OCI-LY3 (cell line): ENCODE measurements around the gene PHF21B.

Source experiments
- EZH2phosphoT487 ChIP-seq: fragments of 200-600 bp; shearing (Covaris generic); IDR thresholded peaks from 2 replicates; pipeline ENCODE4 v1.6.1; 2018; ENCODE audit warnings: antibody characterized with exemption, mixed run types, low read depth
- TF ChIP-seq, protein P1 (sequence below): fragments of 200-600, 300-600 bp; sonication (generic); IDR thresholded peaks from 2 replicates; pipeline ENCODE4 v1.5.1; 2014; ENCODE audit warnings: antibody characterized with exemption, low read length, low read depth

DNA sequence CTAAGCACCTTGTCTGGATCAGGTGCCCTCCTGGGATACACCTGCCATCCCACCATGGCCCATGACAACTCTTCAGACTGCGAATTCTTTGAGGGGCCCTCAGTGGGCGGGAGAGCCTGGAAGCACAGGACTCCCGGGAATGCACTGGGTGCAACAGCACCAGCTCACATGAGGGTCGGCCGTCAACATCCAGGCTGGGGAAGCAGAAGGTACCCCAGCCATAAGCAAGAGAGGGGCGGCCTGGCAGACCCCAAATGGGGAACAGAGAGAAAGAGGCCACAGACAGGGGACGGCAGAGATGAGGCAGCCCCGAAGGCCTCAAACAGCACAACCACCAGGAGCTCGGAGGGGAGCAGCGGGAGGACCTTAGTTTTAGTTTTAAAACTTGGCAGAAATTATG lies 94.4 kb downstream of the PHF21B start:
- TF ChIP-seq, protein P1, sequence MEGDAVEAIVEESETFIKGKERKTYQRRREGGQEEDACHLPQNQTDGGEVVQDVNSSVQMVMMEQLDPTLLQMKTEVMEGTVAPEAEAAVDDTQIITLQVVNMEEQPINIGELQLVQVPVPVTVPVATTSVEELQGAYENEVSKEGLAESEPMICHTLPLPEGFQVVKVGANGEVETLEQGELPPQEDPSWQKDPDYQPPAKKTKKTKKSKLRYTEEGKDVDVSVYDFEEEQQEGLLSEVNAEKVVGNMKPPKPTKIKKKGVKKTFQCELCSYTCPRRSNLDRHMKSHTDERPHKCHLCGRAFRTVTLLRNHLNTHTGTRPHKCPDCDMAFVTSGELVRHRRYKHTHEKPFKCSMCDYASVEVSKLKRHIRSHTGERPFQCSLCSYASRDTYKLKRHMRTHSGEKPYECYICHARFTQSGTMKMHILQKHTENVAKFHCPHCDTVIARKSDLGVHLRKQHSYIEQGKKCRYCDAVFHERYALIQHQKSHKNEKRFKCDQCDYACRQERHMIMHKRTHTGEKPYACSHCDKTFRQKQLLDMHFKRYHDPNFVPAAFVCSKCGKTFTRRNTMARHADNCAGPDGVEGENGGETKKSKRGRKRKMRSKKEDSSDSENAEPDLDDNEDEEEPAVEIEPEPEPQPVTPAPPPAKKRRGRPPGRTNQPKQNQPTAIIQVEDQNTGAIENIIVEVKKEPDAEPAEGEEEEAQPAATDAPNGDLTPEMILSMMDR: no peak
- TF ChIP-seq EZH2phosphoT487: no peak
